OCI-LY7 (cell line): ENCODE results near the gene FARSB.

Experiments used
- CTCF ChIP-seq: fragments of 200-600 bp; sonication (generic); conservative IDR thresholded peaks from 2 replicates; pipeline ENCODE4 v1.5.1; 2014; ENCODE audit warnings: mild to moderate bottlenecking, antibody characterized with exemption, low read length, moderate library complexity, mixed read lengths
- EZH2phosphoT487 ChIP-seq: fragments of 200-600 bp; sonication (generic); IDR thresholded peaks from 2 replicates; pipeline ENCODE4 v1.6.1; 2018; ENCODE audit warnings: low read depth, borderline replicate concordance, mild to moderate bottlenecking, mixed run types, antibody characterized with exemption, low read length, moderate library complexity, mixed read lengths

- TF ChIP-seq CTCF (no peak), EZH2phosphoT487 (no peak)
These were observed 22.1 kb upstream of the FARSB start for GRCh38 chr2:222677981-222678380.
